Activated CD8-positive, alpha-beta memory T cell treated with anti-CD3 and anti-CD28 coated beads, Interleukin-2, amount 50 U/mL, for 1 hour (primary cell): Measurements from ENCODE around the gene ANAPC10.
"Not testable (repeated sequence)": the region's sequence is repeated elsewhere in the genome, so short reads cannot be mapped to it uniquely, and the experiment has no call there.

Experiments
- DNase-seq: peaks from one replicate; pipeline ENCODE4 v3.0.0-alpha.2; 2020; ENCODE audit errors: extremely low read depth

ANAPC10 gene

GRCh38 chr4:145097821-145098674 is at the start of gene ANAPC10, which contains the start of gene ABCE1:
Gene ANAPC10 (minus strand): TSS chr4:145098196. CDS start chr4:145096099, 2,097 bp downstream.
Gene ABCE1 (plus strand): TSS chr4:145098311. CDS start chr4:145104413, 6,102 bp downstream.
- DNase-seq: peak; percentile 94

GRCh38 chr4:145136219-145136618 is 38.2 kb upstream of the ANAPC10 start:
- not testable (repeated sequence) for DNase-seq

- no peak for DNase-seq
These were observed 34.6 kb upstream of the ANAPC10 start for GRCh38 chr4:145132511-145133098.

GRCh38 chr4:145131848-145132247 is 33.9 kb upstream of the ANAPC10 start:
- DNase-seq: no peak

GRCh38 chr4:145130788-145131399 is 32.9 kb upstream of the ANAPC10 start:
- no peak for DNase-seq

GRCh38 chr4:145130130-145130529 is 32.1 kb upstream of the ANAPC10 start:
- no peak for DNase-seq

GRCh38 chr4:145125396-145125795 is 27.4 kb upstream of the ANAPC10 start:
- DNase-seq: no peak

GRCh38 chr4:145108128-145108527 is 10.1 kb upstream of the ANAPC10 start:
- DNase-seq: no peak

GRCh38 chr4:145107126-145107525 is 9.1 kb upstream of the ANAPC10 start:
- DNase-seq: no peak

- DNase-seq: no peak
These were observed 5.5 kb upstream of the ANAPC10 start for GRCh38 chr4:145103496-145103895.

GRCh38 chr4:145102619-145103018 is 4.6 kb upstream of the ANAPC10 start:
- no peak for DNase-seq

GRCh38 chr4:145101091-145101490 is 3.1 kb upstream of the ANAPC10 start:
- DNase-seq: no peak

- DNase-seq: no peak
These were observed 1.7 kb upstream of the ANAPC10 start for GRCh38 chr4:145099653-145100052.

GRCh38 chr4:145098675-145099037 is 660 bp upstream of the ANAPC10 start:
- DNase-seq: peak; percentile 9

GRCh38 chr4:145097331-145097820 is 620 bp downstream of the ANAPC10 start:
- DNase-seq: no peak

- DNase-seq: no peak
These were observed 4.4 kb downstream of the ANAPC10 start for GRCh38 chr4:145093638-145094037.

- DNase-seq: no peak
These were observed 7.6 kb downstream of the ANAPC10 start for GRCh38 chr4:145090380-145090779.

GRCh38 chr4:145083891-145084605 is 13.9 kb downstream of the ANAPC10 start:
- DNase-seq: no peak

- DNase-seq: no peak
These were observed 16.2 kb downstream of the ANAPC10 start for GRCh38 chr4:145081756-145082155.

GRCh38 chr4:145076469-145076855 is 21.5 kb downstream of the ANAPC10 start:
- DNase-seq: no peak

GRCh38 chr4:145075742-145076468 is 22.1 kb downstream of the ANAPC10 start:
- no peak for DNase-seq
